GM23338 (cell line): ENCODE data around the gene KAZN. TPM values are rescaled to one million over a fixed set of nuclear protein-coding genes. Genes with fewer than 3 reads are reported as not detected.

Source experiments
- ATAC-seq: fragments of 200-7000 bp; cut with Tn5 transposase; 3 replicates; pipeline ENCODE4 v1.9.1; 2020
- DNase-seq: peaks from one replicate; pipeline ENCODE4 v3.0.0-alpha.2; 2015; ENCODE audit warnings: low spot score
- H2AFZ ChIP-seq: fragments of 200-600 bp; sonication (generic); 2 replicates; pipeline ENCODE4 v1.8.0; 2016; ENCODE audit warnings: antibody characterized with exemption, mild to moderate bottlenecking, moderate library complexity
- H3F3A ChIP-seq: fragments of 200-600 bp; sonication (generic); replicated peaks from 2 replicates; pipeline ENCODE4 v1.8.0; 2017; ENCODE audit warnings: antibody characterized with exemption, mixed run types, low read depth
- H3K27ac ChIP-seq: fragments of 200-600 bp; sonication (generic); 2 replicates; pipeline ENCODE4 v1.6.1; 2016; ENCODE audit warnings: low read depth
- H3K27me3 ChIP-seq: fragments of 200-600 bp; sonication (generic); 2 replicates; pipeline ENCODE4 v1.8.0; 2016; ENCODE audit warnings: mild to moderate bottlenecking, mixed run types, moderate library complexity; ENCODE audit not compliant: insufficient read depth
- H3K36me3 ChIP-seq: fragments of 200-600 bp; sonication (generic); 2 replicates; pipeline ENCODE4 v1.8.0; 2016; ENCODE audit warnings: mild to moderate bottlenecking; ENCODE audit not compliant: insufficient read depth
- H3K4me1 ChIP-seq: fragments of 200-600 bp; sonication (generic); 2 replicates; pipeline ENCODE4 v1.8.0; 2016; ENCODE audit warnings: mild to moderate bottlenecking, moderate library complexity; ENCODE audit not compliant: insufficient read depth
- H3K4me2 ChIP-seq: fragments of 200-600 bp; sonication (generic); 2 replicates; pipeline ENCODE4 v1.7.1; 2017; ENCODE audit warnings: mixed run types
- H3K4me3 ChIP-seq: fragments of 200-600 bp; sonication (generic); 2 replicates; pipeline ENCODE4 v1.6.1; 2016; ENCODE audit warnings: mixed run types
- H3K79me2 ChIP-seq: fragments of 200-600 bp; sonication (generic); replicated peaks from 2 replicates; pipeline ENCODE4 v1.8.0; 2017; ENCODE audit warnings: mild to moderate bottlenecking; ENCODE audit not compliant: insufficient read depth
- H3K9me2 ChIP-seq: fragments of 200-600 bp; sonication (generic); 2 replicates; pipeline ENCODE4 v1.8.0; 2017; ENCODE audit not compliant: insufficient read depth
- H4K20me1 ChIP-seq: fragments of 200-600 bp; sonication (generic); replicated peaks from 2 replicates; pipeline ENCODE4 v1.8.0; 2017; ENCODE audit warnings: mild to moderate bottlenecking; ENCODE audit not compliant: insufficient read depth
- H3K27ac Mint-ChIP-seq: 2 replicates; pipeline ENCODE4 v1.8.0; 2020; ENCODE audit warnings: inconsistent platforms, mild to moderate bottlenecking, moderate library complexity, mixed read lengths
- H3K27me3 Mint-ChIP-seq: 3 replicates; pipeline ENCODE4 v1.8.0; 2022; ENCODE audit warnings: low read depth, mild to moderate bottlenecking, moderate library complexity, mixed read lengths, inconsistent platforms; ENCODE audit not compliant: insufficient read depth, poor library complexity
- H3K36me3 Mint-ChIP-seq: 3 replicates; pipeline ENCODE4 v1.8.0; 2021; ENCODE audit warnings: low read depth, mild to moderate bottlenecking, inconsistent platforms, moderate library complexity, mixed read lengths
- H3K4me1 Mint-ChIP-seq: 3 replicates; pipeline ENCODE4 v1.8.0; 2020; ENCODE audit warnings: mild to moderate bottlenecking, inconsistent platforms, mixed read lengths
- H3K4me3 Mint-ChIP-seq: 3 replicates; pipeline ENCODE4 v1.8.0; 2021; ENCODE audit warnings: moderate library complexity, mild to moderate bottlenecking, inconsistent platforms, mixed read lengths
- H3K9me3 Mint-ChIP-seq: 3 replicates; pipeline ENCODE4 v1.8.0; 2020; ENCODE audit warnings: moderate library complexity, mild to moderate bottlenecking, inconsistent platforms, mixed read lengths
- EZH2 ChIP-seq: fragments of 200-600 bp; sonication (generic); IDR thresholded peaks from one replicate; pipeline ENCODE4 v1.8.0; 2017; ENCODE audit warnings: antibody characterized with exemption, mild to moderate bottlenecking, low read depth; ENCODE audit not compliant: unreplicated experiment
- EZH2phosphoT487 ChIP-seq: fragments of 200-600 bp; sonication (generic); IDR thresholded peaks from one replicate; pipeline ENCODE4 v1.8.1; 2018; ENCODE audit warnings: antibody characterized with exemption; ENCODE audit not compliant: unreplicated experiment
- JUNB ChIP-seq: IDR thresholded peaks from one replicate; pipeline ENCODE4 v1.6.1; 2016; ENCODE audit warnings: antibody characterized with exemption; ENCODE audit not compliant: unreplicated experiment
- NANOG ChIP-seq: IDR thresholded peaks from 2 replicates; pipeline ENCODE4 v1.6.1; 2016; ENCODE audit warnings: antibody characterized with exemption, borderline replicate concordance
- POLR2AphosphoS5 ChIP-seq: IDR thresholded peaks from 2 replicates; pipeline ENCODE4 v1.6.1; 2016; ENCODE audit warnings: antibody characterized with exemption, low read depth
- ZNF114 ChIP-seq: fragments of 250-450 bp; sonication (Bioruptor Pico); IDR thresholded peaks from 2 replicates; pipeline ENCODE4 v1.5.0; 2020; ENCODE audit warnings: mild to moderate bottlenecking, moderate library complexity
- polyA plus RNA-seq: library from polyadenylated mRNA; unstranded; fragments of >200 nt; fragmentation: Nextera tagmentation; extraction: Ambion mirVana; gene quantifications from 2 replicates; pipeline ENCODE4 v1.2.1, GENCODE V29; 2016
- total RNA-seq: library from RNA; depleted of rRNA; stranded (reverse); fragments of >200 nt; shearing (Covaris generic); gene quantifications from 2 replicates; pipeline ENCODE4 v1.2.3, GENCODE V29; 2014
- TF ChIP-seq, protein P1 (sequence below): fragments of 250-450 bp; sonication (Bioruptor Pico); IDR thresholded peaks from 2 replicates; pipeline ENCODE4 v1.5.0; 2020; ENCODE audit warnings: mild to moderate bottlenecking, moderate library complexity
- TF ChIP-seq, protein P2 (sequence below): IDR thresholded peaks from one replicate; pipeline ENCODE4 v1.6.1; 2018; ENCODE audit warnings: antibody characterized with exemption; ENCODE audit not compliant: unreplicated experiment
- TF ChIP-seq, protein P3 (sequence below): IDR thresholded peaks from 2 replicates; pipeline ENCODE4 v1.6.1; 2016; ENCODE audit warnings: antibody characterized with exemption

The KAZN gene
- total and polyA plus RNA-seq, 2 experiments from 2014 or later: 9.9 to 15.0 TPM

DNA sequence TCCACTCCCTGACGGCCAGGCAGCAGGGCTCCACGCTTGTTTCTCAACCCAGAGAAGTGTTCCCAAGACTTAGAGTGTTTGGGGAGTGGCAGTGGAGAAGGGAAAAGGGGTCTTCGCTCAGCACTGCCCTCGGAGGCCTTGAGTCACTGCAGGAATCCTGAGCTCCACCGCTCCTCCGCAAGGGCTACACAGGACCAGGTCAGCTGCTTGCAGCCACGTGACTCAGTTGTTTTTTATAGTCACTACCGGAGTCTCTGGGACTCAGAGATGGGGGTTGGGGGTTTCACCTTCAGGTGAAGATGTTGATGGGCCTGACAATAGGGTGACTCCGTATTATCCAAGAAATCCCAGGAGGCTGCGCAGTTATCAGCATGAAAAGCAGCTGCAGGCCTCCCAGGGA is 478.9 kb downstream of the KAZN start (continued):
- TF ChIP-seq, protein P1, sequence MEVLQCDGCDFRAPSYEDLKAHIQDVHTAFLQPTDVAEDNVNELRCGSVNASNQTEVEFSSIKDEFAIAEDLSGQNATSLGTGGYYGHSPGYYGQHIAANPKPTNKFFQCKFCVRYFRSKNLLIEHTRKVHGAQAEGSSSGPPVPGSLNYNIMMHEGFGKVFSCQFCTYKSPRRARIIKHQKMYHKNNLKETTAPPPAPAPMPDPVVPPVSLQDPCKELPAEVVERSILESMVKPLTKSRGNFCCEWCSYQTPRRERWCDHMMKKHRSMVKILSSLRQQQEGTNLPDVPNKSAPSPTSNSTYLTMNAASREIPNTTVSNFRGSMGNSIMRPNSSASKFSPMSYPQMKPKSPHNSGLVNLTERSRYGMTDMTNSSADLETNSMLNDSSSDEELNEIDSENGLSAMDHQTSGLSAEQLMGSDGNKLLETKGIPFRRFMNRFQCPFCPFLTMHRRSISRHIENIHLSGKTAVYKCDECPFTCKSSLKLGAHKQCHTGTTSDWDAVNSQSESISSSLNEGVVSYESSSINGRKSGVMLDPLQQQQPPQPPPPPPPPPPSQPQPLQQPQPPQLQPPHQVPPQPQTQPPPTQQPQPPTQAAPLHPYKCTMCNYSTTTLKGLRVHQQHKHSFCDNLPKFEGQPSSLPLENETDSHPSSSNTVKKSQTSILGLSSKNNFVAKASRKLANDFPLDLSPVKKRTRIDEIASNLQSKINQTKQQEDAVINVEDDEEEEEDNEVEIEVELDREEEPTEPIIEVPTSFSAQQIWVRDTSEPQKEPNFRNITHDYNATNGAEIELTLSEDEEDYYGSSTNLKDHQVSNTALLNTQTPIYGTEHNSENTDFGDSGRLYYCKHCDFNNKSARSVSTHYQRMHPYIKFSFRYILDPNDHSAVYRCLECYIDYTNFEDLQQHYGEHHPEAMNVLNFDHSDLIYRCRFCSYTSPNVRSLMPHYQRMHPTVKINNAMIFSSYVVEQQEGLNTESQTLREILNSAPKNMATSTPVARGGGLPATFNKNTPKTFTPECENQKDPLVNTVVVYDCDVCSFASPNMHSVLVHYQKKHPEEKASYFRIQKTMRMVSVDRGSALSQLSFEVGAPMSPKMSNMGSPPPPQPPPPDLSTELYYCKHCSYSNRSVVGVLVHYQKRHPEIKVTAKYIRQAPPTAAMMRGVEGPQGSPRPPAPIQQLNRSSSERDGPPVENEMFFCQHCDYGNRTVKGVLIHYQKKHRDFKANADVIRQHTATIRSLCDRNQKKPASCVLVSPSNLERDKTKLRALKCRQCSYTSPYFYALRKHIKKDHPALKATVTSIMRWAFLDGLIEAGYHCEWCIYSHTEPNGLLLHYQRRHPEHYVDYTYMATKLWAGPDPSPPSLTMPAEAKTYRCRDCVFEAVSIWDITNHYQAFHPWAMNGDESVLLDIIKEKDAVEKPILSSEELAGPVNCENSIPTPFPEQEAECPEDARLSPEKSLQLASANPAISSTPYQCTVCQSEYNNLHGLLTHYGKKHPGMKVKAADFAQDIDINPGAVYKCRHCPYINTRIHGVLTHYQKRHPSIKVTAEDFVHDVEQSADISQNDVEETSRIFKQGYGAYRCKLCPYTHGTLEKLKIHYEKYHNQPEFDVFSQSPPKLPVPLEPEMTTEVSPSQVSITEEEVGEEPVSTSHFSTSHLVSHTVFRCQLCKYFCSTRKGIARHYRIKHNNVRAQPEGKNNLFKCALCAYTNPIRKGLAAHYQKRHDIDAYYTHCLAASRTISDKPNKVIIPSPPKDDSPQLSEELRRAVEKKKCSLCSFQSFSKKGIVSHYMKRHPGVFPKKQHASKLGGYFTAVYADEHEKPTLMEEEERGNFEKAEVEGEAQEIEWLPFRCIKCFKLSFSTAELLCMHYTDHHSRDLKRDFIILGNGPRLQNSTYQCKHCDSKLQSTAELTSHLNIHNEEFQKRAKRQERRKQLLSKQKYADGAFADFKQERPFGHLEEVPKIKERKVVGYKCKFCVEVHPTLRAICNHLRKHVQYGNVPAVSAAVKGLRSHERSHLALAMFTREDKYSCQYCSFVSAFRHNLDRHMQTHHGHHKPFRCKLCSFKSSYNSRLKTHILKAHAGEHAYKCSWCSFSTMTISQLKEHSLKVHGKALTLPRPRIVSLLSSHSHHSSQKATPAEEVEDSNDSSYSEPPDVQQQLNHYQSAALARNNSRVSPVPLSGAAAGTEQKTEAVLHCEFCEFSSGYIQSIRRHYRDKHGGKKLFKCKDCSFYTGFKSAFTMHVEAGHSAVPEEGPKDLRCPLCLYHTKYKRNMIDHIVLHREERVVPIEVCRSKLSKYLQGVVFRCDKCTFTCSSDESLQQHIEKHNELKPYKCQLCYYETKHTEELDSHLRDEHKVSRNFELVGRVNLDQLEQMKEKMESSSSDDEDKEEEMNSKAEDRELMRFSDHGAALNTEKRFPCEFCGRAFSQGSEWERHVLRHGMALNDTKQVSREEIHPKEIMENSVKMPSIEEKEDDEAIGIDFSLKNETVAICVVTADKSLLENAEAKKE (CRISPR knock-in tag): no peak
- no peak for TF ChIP-seq NANOG
- no peak for TF ChIP-seq ZNF114
- TF ChIP-seq EZH2: no peak
- TF ChIP-seq EZH2phosphoT487: no peak

DNA sequence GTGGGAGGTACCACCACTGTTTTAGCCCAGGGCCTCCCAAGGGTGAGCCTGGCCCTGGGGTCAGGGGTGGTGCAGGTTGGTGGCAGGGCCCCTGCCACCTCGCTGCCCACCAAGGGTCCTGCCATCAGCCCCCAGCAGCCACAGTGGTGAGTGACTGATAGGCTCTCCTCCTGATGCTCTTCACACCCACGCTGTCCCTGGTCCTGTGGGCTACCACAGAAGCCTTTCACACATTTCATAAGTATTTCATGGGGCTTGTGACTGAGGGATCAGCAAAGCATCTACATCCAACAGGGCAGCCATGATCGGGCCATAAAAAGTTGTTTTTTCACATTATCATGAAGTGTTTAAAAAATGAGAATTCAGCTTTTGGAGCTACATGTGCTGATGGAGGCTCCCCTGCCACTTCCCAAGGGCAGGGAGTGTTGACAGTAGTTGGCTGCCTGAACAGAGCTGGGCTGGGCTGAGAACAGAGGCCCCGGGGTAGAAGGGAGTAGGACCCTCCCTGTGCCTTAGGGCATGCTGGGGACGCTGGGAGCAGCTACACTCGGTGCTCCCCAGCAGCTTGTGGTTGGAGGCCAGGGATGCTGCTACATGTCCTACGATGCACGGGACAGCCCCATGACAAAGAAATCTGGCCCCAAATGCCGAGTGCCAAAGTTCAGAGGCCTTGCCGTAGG is 482.0 kb downstream of the KAZN start:
- H3K36me3 Mint-ChIP-seq: no peaks in the 10 kb centered on the region
- Histone ChIP-seq H4K20me1 (no peaks in the 10 kb centered on the region), H3K27me3 (no peaks in the 10 kb centered on the region), H3K9me2 (no peaks in the 10 kb centered on the region), H3F3A (no peaks in the 10 kb centered on the region), H3K36me3 (no peaks in the 10 kb centered on the region), H3K27ac (no peak overlapping the region), H3K4me3 (no peak overlapping the region), H2AFZ (no peak overlapping the region), H3K4me1 (no peaks in the 10 kb centered on the region), H3K79me2 (no peaks in the 10 kb centered on the region), H3K4me2 (no peak overlapping the region)
- no peaks in the 10 kb centered on the region; the same call in 2 of the 3 replicates for H3K9me3 Mint-ChIP-seq
- ATAC-seq: no peak
- H3K27ac Mint-ChIP-seq: no peak overlapping the region
- 0 out of 3 replicates have a peak, but pooled peaks cover 4% of the 10 kb centered on the region for H3K4me1 Mint-ChIP-seq
- H3K27me3 Mint-ChIP-seq: peaks cover 10% of the 10 kb centered on the region
- H3K4me3 Mint-ChIP-seq: no peak overlapping the region
- no peak for DNase-seq
- no peak for TF ChIP-seq JUNB
- TF ChIP-seq EZH2phosphoT487: no peak
- TF ChIP-seq, protein P2, sequence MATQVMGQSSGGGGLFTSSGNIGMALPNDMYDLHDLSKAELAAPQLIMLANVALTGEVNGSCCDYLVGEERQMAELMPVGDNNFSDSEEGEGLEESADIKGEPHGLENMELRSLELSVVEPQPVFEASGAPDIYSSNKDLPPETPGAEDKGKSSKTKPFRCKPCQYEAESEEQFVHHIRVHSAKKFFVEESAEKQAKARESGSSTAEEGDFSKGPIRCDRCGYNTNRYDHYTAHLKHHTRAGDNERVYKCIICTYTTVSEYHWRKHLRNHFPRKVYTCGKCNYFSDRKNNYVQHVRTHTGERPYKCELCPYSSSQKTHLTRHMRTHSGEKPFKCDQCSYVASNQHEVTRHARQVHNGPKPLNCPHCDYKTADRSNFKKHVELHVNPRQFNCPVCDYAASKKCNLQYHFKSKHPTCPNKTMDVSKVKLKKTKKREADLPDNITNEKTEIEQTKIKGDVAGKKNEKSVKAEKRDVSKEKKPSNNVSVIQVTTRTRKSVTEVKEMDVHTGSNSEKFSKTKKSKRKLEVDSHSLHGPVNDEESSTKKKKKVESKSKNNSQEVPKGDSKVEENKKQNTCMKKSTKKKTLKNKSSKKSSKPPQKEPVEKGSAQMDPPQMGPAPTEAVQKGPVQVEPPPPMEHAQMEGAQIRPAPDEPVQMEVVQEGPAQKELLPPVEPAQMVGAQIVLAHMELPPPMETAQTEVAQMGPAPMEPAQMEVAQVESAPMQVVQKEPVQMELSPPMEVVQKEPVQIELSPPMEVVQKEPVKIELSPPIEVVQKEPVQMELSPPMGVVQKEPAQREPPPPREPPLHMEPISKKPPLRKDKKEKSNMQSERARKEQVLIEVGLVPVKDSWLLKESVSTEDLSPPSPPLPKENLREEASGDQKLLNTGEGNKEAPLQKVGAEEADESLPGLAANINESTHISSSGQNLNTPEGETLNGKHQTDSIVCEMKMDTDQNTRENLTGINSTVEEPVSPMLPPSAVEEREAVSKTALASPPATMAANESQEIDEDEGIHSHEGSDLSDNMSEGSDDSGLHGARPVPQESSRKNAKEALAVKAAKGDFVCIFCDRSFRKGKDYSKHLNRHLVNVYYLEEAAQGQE: no peak
- TF ChIP-seq, protein P3, sequence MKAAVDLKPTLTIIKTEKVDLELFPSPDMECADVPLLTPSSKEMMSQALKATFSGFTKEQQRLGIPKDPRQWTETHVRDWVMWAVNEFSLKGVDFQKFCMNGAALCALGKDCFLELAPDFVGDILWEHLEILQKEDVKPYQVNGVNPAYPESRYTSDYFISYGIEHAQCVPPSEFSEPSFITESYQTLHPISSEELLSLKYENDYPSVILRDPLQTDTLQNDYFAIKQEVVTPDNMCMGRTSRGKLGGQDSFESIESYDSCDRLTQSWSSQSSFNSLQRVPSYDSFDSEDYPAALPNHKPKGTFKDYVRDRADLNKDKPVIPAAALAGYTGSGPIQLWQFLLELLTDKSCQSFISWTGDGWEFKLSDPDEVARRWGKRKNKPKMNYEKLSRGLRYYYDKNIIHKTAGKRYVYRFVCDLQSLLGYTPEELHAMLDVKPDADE: no peak
- no peak for TF ChIP-seq POLR2AphosphoS5
